KMS-11 (cell line): ENCODE data around the gene SERPINA5.

Experiments used
- H2AFZ ChIP-seq: fragments of 200-600 bp; sonication (generic); 2 replicates; pipeline ENCODE4 v1.6.1; 2016; ENCODE audit warnings: antibody characterized with exemption, mixed run types, low read depth
- H3K27ac ChIP-seq: fragments of 200-600 bp; sonication (generic); 2 replicates; pipeline ENCODE4 v1.6.1; 2016; ENCODE audit warnings: mild to moderate bottlenecking, mixed run types
- H3K27me3 ChIP-seq: fragments of 200-600 bp; sonication (generic); 2 replicates; pipeline ENCODE4 v1.6.1; 2017; ENCODE audit warnings: mild to moderate bottlenecking, low read depth, mixed run types, moderate library complexity; ENCODE audit not compliant: insufficient read depth
- H3K36me3 ChIP-seq: fragments of 200-600 bp; sonication (generic); 2 replicates; pipeline ENCODE4 v1.6.1; 2017; ENCODE audit warnings: mild to moderate bottlenecking, mixed run types; ENCODE audit not compliant: insufficient read depth
- H3K4me1 ChIP-seq: fragments of 200-600 bp; sonication (generic); 2 replicates; pipeline ENCODE4 v1.6.1; 2016; ENCODE audit warnings: mild to moderate bottlenecking, low read depth, mixed run types; ENCODE audit not compliant: poor library complexity, severe bottlenecking
- H3K4me2 ChIP-seq: fragments of 200-600 bp; sonication (generic); 2 replicates; pipeline ENCODE4 v1.7.0; 2016; ENCODE audit warnings: mild to moderate bottlenecking, mixed run types
- H3K4me3 ChIP-seq: fragments of 200-600 bp; sonication (generic); IDR thresholded peaks from 2 replicates; pipeline ENCODE4 v1.6.1; 2017; ENCODE audit warnings: low read depth, low read length, mixed read lengths; ENCODE audit not compliant: insufficient read depth
- H3K79me2 ChIP-seq: fragments of 200-600 bp; sonication (generic); 2 replicates; pipeline ENCODE4 v1.6.1; 2016; ENCODE audit warnings: low read depth, mixed run types; ENCODE audit not compliant: insufficient read depth
- H3K9ac ChIP-seq: fragments of 200-600 bp; sonication (generic); 2 replicates; pipeline ENCODE4 v1.6.1; 2016; ENCODE audit warnings: mild to moderate bottlenecking, mixed run types
- H4K20me1 ChIP-seq: fragments of 200-600 bp; sonication (generic); 2 replicates; pipeline ENCODE4 v1.6.1; 2016; ENCODE audit warnings: mild to moderate bottlenecking, mixed run types; ENCODE audit not compliant: insufficient read depth
- TF ChIP-seq, protein P1 (sequence below): fragments of 200-600 bp; sonication (generic); conservative IDR thresholded peaks from 2 replicates; pipeline ENCODE4 v1.6.1; 2017; ENCODE audit warnings: low read depth, mild to moderate bottlenecking, antibody characterized with exemption, low read length, moderate library complexity, mixed read lengths

SERPINA5 gene

GRCh38 chr14:94538070-94538740, 43.0 kb upstream of the SERPINA5 start:
- no peaks in the 10 kb centered on the region for H4K20me1 ChIP-seq
- no peak overlapping the region for H3K9ac ChIP-seq
- H3K27ac ChIP-seq, result no peak overlapping the region
- H3K36me3 ChIP-seq, result no peaks in the 10 kb centered on the region
- no peak overlapping the region for H3K4me2 ChIP-seq
- TF ChIP-seq, protein P1, sequence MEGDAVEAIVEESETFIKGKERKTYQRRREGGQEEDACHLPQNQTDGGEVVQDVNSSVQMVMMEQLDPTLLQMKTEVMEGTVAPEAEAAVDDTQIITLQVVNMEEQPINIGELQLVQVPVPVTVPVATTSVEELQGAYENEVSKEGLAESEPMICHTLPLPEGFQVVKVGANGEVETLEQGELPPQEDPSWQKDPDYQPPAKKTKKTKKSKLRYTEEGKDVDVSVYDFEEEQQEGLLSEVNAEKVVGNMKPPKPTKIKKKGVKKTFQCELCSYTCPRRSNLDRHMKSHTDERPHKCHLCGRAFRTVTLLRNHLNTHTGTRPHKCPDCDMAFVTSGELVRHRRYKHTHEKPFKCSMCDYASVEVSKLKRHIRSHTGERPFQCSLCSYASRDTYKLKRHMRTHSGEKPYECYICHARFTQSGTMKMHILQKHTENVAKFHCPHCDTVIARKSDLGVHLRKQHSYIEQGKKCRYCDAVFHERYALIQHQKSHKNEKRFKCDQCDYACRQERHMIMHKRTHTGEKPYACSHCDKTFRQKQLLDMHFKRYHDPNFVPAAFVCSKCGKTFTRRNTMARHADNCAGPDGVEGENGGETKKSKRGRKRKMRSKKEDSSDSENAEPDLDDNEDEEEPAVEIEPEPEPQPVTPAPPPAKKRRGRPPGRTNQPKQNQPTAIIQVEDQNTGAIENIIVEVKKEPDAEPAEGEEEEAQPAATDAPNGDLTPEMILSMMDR, result no peak
- H3K4me3 ChIP-seq, result no peak overlapping the region
- no peaks in the 10 kb centered on the region for H3K27me3 ChIP-seq
- H3K79me2 ChIP-seq, result no peaks in the 10 kb centered on the region
- H3K4me1 ChIP-seq, result peaks cover 5% of the 10 kb centered on the region
- no peak overlapping the region for H2AFZ ChIP-seq

GRCh38 chr14:94539181-94539580, 42.0 kb upstream of the SERPINA5 start:
- Histone ChIP-seq H4K20me1 (no peaks in the 10 kb centered on the region), H2AFZ (no peak overlapping the region), H3K4me3 (no peak overlapping the region), H3K4me2 (no peak overlapping the region), H3K27ac (no peak overlapping the region), H3K79me2 (no peaks in the 10 kb centered on the region), H3K4me1 (no peaks in the 10 kb centered on the region), H3K36me3 (no peaks in the 10 kb centered on the region), H3K27me3 (no peaks in the 10 kb centered on the region), H3K9ac (no peak overlapping the region)
- TF ChIP-seq, protein P1, result no peak

DNA sequence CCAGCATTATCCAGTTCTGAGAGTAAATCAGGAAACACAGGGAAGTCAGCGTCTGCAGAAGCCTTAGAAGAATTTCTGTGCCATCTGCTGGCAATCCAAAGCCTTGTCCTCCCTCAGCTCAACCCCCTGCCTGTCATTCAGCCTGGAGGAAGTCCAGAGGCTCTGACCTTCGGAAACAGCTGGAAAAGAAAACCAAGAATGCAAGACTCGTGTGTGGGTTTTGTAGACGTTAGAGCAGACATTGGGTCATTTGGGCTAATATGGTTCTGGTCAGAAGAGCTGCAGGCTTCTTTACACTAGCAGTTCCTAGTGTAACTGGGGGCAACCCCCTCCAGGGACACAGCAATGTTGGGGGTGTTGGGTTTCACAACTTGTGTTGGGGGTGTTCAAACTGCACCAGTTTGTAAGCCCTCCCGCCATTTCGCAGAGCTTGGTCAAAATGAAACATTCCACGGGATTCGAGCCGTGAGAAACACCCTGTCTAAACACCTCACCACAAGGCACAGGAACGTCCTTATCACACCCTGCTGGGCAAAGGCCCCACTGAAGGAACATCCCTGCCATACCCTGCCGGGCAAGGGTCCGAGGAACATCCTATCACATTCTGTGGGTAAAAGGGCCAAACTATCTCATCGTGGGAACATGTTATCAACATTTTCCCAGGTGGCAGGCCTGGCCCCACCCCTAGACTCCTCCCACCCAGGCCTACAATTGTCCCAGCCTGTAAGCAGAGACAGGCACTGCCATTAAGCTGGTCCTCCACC, 41.0 kb upstream of the SERPINA5 start:
- TF ChIP-seq, protein P1, result no peak
- Histone ChIP-seq H3K79me2 (no peaks in the 10 kb centered on the region), H3K4me3 (no peak overlapping the region), H3K4me2 (no peak overlapping the region), H4K20me1 (no peaks in the 10 kb centered on the region), H3K36me3 (no peaks in the 10 kb centered on the region), H3K4me1 (no peaks in the 10 kb centered on the region), H3K27ac (no peak overlapping the region), H3K27me3 (no peaks in the 10 kb centered on the region), H2AFZ (no peak overlapping the region), H3K9ac (no peak overlapping the region)

GRCh38 chr14:94541234-94541975, 39.8 kb upstream of the SERPINA5 start:
- H2AFZ ChIP-seq, result no peak overlapping the region
- no peak overlapping the region for H3K4me2 ChIP-seq
- H3K4me3 ChIP-seq, result no peak overlapping the region
- H3K27ac ChIP-seq, result no peak overlapping the region
- no peaks in the 10 kb centered on the region for H4K20me1 ChIP-seq
- TF ChIP-seq, protein P1, result no peak
- no peak overlapping the region for H3K9ac ChIP-seq
- no peaks in the 10 kb centered on the region for H3K79me2 ChIP-seq
- H3K27me3 ChIP-seq, result no peaks in the 10 kb centered on the region
- no peaks in the 10 kb centered on the region for H3K36me3 ChIP-seq
- no peaks in the 10 kb centered on the region for H3K4me1 ChIP-seq
